ENCODE data around the gene EIF4G3.

- TF ChIP-seq CTCF (conservative IDR thresholded peaks at IDR 0.05) = no peak
- TF ChIP-seq ZFX (IDR thresholded peaks at IDR 0.05) = no peak
Observed at GRCh38 chr1:20870718-20871117, 306.0 kb downstream of the EIF4G3 start.

All from C4-2B (cell line).